Neural cell (in vitro differentiated cells): ENCODE measurements around the gene AMPD1.

Source experiments
- EP300 ChIP-seq: fragments of 450-650 bp; conservative IDR thresholded peaks from 2 replicates; pipeline ENCODE4 v1.6.1; 2014; ENCODE audit warnings: antibody characterized with exemption, mild to moderate bottlenecking, moderate library complexity; ENCODE audit not compliant: poor library complexity, severe bottlenecking
- TF ChIP-seq, protein P1 (sequence below): fragments of 450-650 bp; IDR thresholded peaks from 2 replicates; pipeline ENCODE4 v1.5.1; 2014; ENCODE audit warnings: antibody characterized with exemption, mild to moderate bottlenecking, moderate library complexity; ENCODE audit not compliant: poor library complexity, severe bottlenecking

DNA sequence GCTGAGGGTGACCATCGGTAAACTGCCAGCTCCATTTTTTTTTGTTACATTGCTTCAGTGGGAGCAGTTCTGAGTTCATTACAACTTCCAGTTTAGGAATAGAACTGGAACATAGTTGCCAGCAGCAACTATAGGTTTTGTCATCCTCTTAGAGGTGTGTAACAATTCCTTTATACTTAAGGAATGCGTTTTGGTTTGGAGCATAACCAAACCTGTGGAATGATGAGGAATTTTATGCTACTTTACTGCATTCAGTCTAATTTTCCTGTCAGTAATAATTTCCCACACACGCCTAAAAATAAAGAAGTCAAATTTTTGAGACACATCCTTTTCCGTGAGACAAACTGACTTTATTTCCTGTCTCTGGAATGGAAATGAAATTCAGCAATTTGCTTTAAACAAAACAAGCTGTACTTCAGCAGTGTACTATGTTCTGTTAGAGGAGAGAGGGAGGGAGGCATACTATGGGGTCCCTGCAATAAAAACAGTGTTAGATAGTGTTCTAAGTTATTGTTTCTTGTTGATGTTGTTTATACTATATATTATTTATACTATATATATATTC, 4.8 kb upstream of the AMPD1 start:
- TF ChIP-seq, protein P1, sequence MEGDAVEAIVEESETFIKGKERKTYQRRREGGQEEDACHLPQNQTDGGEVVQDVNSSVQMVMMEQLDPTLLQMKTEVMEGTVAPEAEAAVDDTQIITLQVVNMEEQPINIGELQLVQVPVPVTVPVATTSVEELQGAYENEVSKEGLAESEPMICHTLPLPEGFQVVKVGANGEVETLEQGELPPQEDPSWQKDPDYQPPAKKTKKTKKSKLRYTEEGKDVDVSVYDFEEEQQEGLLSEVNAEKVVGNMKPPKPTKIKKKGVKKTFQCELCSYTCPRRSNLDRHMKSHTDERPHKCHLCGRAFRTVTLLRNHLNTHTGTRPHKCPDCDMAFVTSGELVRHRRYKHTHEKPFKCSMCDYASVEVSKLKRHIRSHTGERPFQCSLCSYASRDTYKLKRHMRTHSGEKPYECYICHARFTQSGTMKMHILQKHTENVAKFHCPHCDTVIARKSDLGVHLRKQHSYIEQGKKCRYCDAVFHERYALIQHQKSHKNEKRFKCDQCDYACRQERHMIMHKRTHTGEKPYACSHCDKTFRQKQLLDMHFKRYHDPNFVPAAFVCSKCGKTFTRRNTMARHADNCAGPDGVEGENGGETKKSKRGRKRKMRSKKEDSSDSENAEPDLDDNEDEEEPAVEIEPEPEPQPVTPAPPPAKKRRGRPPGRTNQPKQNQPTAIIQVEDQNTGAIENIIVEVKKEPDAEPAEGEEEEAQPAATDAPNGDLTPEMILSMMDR: no peak
- no peak for TF ChIP-seq EP300
